Right lobe of liver (tissue), 4 donors: Measurements from ENCODE around the gene LPIN2.

Source experiments
- CTCF ChIP-seq, 4 donors: fragments of 200-600 bp in 3 of 4; fragments of 450-650 bp in 1 of 4; IDR thresholded peaks; one replicate each; pipeline versions ENCODE4 v1.5.1 to v1.8.0; 2016 to 2022; ENCODE audit warnings: antibody characterized with exemption in 4 of 4, mild to moderate bottlenecking in 2 of 4
- POLR2A ChIP-seq: fragments of 450-650 bp; IDR thresholded peaks from one replicate; pipeline ENCODE4 v1.6.1; 2017; ENCODE audit warnings: antibody characterized with exemption, mild to moderate bottlenecking
- donor health status: DM: no; HTN: no; CAD: no.
- donor health status: DM: no; HTN: no; CAD: no.
- donor health status: DM: no; HTN: yes; CAD: no.

DNA sequence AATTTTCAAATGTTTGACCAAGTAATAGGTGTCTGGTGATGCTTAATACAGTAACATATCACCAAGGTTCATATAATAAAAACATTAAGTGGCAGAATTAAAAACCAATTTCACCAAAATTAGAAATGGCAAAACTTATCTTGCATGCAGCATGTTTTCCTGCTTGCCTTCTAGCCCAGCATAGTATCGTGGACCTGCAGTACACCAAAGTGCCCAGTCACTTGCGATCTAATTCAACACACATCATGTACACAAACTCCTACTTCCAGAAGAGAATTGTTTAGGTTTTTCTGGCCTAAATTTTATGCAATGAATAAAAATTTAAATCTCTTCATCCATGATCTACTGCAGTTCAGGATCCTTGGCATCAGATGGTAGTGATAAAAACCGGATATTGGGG, 28.9 kb downstream of the LPIN2 start:
- TF ChIP-seq POLR2A, result no peak
- TF ChIP-seq CTCF (IDR thresholded peaks at IDR 0.05), result no peak
